PC-9 (cell line): ENCODE results near the gene SVEP1. TPM values are rescaled to one million over a fixed set of nuclear protein-coding genes. Genes with fewer than 3 reads are reported as not detected.

Experiments used
- BruUV-seq: library from RNA; stranded (reverse); fragments of 400-500 nt; replicated peaks from 2 replicates; lab custom pipeline; 2021; lab: Mats Ljungman, UMichigan
- CTCF ChIA-PET: fragments of 300-600 bp; sonication (Branson Sonifier 250); formaldehyde crosslinking; loops from one replicate; lab custom pipeline; 2022; ENCODE audit warnings: antibody characterized with exemption; lab: Charles Lee
- POLR2A ChIA-PET: fragments of 300-600 bp; sonication (Branson Sonifier 250); formaldehyde crosslinking; loops from one replicate; lab custom pipeline; 2022; ENCODE audit warnings: antibody characterized with exemption; ENCODE audit not compliant: unreplicated experiment; lab: Charles Lee
- DNase-seq, 2 experiments: peaks; one replicate each; pipeline versions ENCODE4 v3.0.0 to v3.0.0-alpha.2; 2015 to 2022; ENCODE audit warnings: mixed read lengths in 1 of 2
- H2AFZ ChIP-seq: fragments of 200-600 bp; sonication (generic); 2 replicates; pipeline ENCODE4 v1.8.1; 2017; ENCODE audit warnings: antibody characterized with exemption
- H3F3A ChIP-seq: fragments of 200-600 bp; sonication (generic); 2 replicates; pipeline ENCODE4 v1.8.1; 2017; ENCODE audit warnings: antibody characterized with exemption, mild to moderate bottlenecking, low read depth; ENCODE audit not compliant: insufficient read depth
- H3K27ac ChIP-seq: fragments of 200-600 bp; sonication (generic); 2 replicates; pipeline ENCODE4 v1.6.1; 2016; ENCODE audit warnings: mixed run types
- H3K27me3 ChIP-seq: fragments of 200-600 bp; sonication (generic); 2 replicates; pipeline ENCODE4 v1.6.1; 2016; ENCODE audit warnings: low read depth, mixed run types; ENCODE audit not compliant: insufficient read depth
- H3K36me3 ChIP-seq: fragments of 200-600 bp; sonication (generic); 2 replicates; pipeline ENCODE4 v1.6.1; 2016; ENCODE audit warnings: low read depth, mixed run types
- H3K4me1 ChIP-seq: fragments of 200-600 bp; sonication (generic); replicated peaks from 2 replicates; pipeline ENCODE4 v1.6.1; 2016; ENCODE audit warnings: mixed run types; ENCODE audit not compliant: insufficient read depth
- H3K4me2 ChIP-seq: fragments of 200-600 bp; sonication (generic); 2 replicates; pipeline ENCODE4 v1.6.1; 2017; ENCODE audit warnings: mixed run types
- H3K4me3 ChIP-seq: fragments of 200-600 bp; sonication (generic); 2 replicates; pipeline ENCODE4 v1.6.1; 2016; ENCODE audit warnings: mixed run types
- H3K79me2 ChIP-seq: fragments of 200-600 bp; sonication (generic); 2 replicates; pipeline ENCODE4 v1.6.1; 2017; ENCODE audit warnings: low read depth, mixed run types
- H3K9me2 ChIP-seq: fragments of 200-600 bp; sonication (generic); 2 replicates; pipeline ENCODE4 v1.8.1; 2017; ENCODE audit warnings: mild to moderate bottlenecking; ENCODE audit not compliant: insufficient read depth
- H3K9me3 ChIP-seq: fragments of 200-600 bp; sonication (generic); 2 replicates; pipeline ENCODE4 v1.8.1; 2016; ENCODE audit warnings: low read depth; ENCODE audit not compliant: insufficient read depth
- H4K20me1 ChIP-seq: fragments of 200-600 bp; sonication (generic); 2 replicates; pipeline ENCODE4 v1.8.1; 2017; ENCODE audit not compliant: insufficient read depth
- CTCF ChIP-seq: fragments of 200-600 bp; sonication (generic); conservative IDR thresholded peaks from 2 replicates; pipeline ENCODE4 v1.6.1; 2017; ENCODE audit warnings: mixed run types, antibody characterized with exemption, mild to moderate bottlenecking, moderate library complexity
- EZH2 ChIP-seq: fragments of 200-600 bp; sonication (generic); IDR thresholded peaks from 2 replicates; pipeline ENCODE4 v1.8.0; 2017; ENCODE audit warnings: antibody characterized with exemption, low read depth
- intact Hi-C: fragments of 100-400 bp; cut with micrococcal nuclease; formaldehyde crosslinking; loops from one replicate; pipeline ENCODE4 v1.10.0; 2022; ENCODE audit not compliant: unreplicated experiment
- total RNA-seq: library from RNA; stranded (reverse); gene quantifications from 2 replicates; pipeline ENCODE4 v1.2.3, GENCODE V29; 2021

Gene SVEP1
- total RNA-seq, 1 experiment from 2014 or later, result 3.3 TPM

- Histone ChIP-seq H3K4me1 (peaks cover 23% of the 10 kb centered on the region), H3K4me3 (no peak overlapping the region), H3K36me3 (no peaks in the 10 kb centered on the region), H4K20me1 (no peaks in the 10 kb centered on the region), H3K79me2 (no peaks in the 10 kb centered on the region), H3K27me3 (no peaks in the 10 kb centered on the region), H3K27ac (peak overlapping the region; percentile 57), H3K4me2 (peak overlapping the region; percentile 48), H2AFZ (no peak overlapping the region), H3K9me2 (no peaks in the 10 kb centered on the region), H3F3A (peaks cover 24% of the 10 kb centered on the region), H3K9me3 (no peaks in the 10 kb centered on the region; the same call in 1 of the 2 replicates)
- CTCF ChIA-PET, result interaction anchor here (0.6 kb wide), 1 partner anchor 181 kb away, joined by 7 read pairs; no protein-coding TSS in a partner anchor
- no TSS peak for BruUV-seq
- peak; percentile 46 to 96 for DNase-seq
- TF ChIP-seq CTCF (no peak), EZH2 (no peak)
- POLR2A ChIA-PET, result no interaction called here
- intact Hi-C loops, result loop anchor here (1.0 to 10.0 kb wide), 3 partner anchors 101 to 217 kb away; partner anchors contain the start of genes SVEP1 and TXN
These were observed 222.0 kb downstream of the SVEP1 start for GRCh38 chr9:110357505-110357904.

- Histone ChIP-seq H3K9me2 (no peaks in the 10 kb centered on the region), H3K4me2 (peak overlapping the region; percentile 48), H3K9me3 (no peaks in the 10 kb centered on the region; the same call in 1 of the 2 replicates), H3K36me3 (no peaks in the 10 kb centered on the region), H3K4me1 (peaks cover 30% of the 10 kb centered on the region), H3F3A (peaks cover 30% of the 10 kb centered on the region), H4K20me1 (no peaks in the 10 kb centered on the region), H2AFZ (no peak overlapping the region), H3K79me2 (no peaks in the 10 kb centered on the region), H3K27ac (peak overlapping the region; percentile 57), H3K4me3 (no peak overlapping the region), H3K27me3 (no peaks in the 10 kb centered on the region)
- BruUV-seq, result no TSS peak
- intact Hi-C loops, result loop anchor here (1.0 to 10.0 kb wide), 3 partner anchors 101 to 218 kb away; partner anchors contain the start of genes SVEP1 and TXN
- ChIA-PET POLR2A (no interaction called here), CTCF (interaction anchor here (0.6 kb wide), 1 partner anchor 180 kb away, joined by 7 read pairs; no protein-coding TSS in a partner anchor)
- TF ChIP-seq CTCF, result no peak
- TF ChIP-seq EZH2, result no peak
- no peak for DNase-seq
These were observed 222.7 kb downstream of the SVEP1 start for GRCh38 chr9:110356639-110357395.

GRCh38 chr9:110355911-110356310, 223.6 kb downstream of the SVEP1 start:
- no peaks in the 10 kb centered on the region for H3K9me2 ChIP-seq
- intact Hi-C loops, result loop anchor here (10.0 kb wide), 2 partner anchors 161 to 219 kb away; partner anchors contain the start of gene SVEP1
- H3K36me3 ChIP-seq, result no peaks in the 10 kb centered on the region
- H3K27me3 ChIP-seq, result no peaks in the 10 kb centered on the region
- no peaks in the 10 kb centered on the region; the same call in 1 of the 2 replicates for H3K9me3 ChIP-seq
- CTCF ChIA-PET, result no interaction called here
- BruUV-seq, result no TSS peak
- no peak for DNase-seq
- H3K4me1 ChIP-seq, result peaks cover 39% of the 10 kb centered on the region
- H3F3A ChIP-seq, result peaks cover 39% of the 10 kb centered on the region
- H3K4me3 ChIP-seq, result no peak overlapping the region
- POLR2A ChIA-PET, result no interaction called here
- TF ChIP-seq EZH2, result no peak
- no peak for TF ChIP-seq CTCF
- no peak overlapping the region for H2AFZ ChIP-seq
- no peaks in the 10 kb centered on the region for H3K79me2 ChIP-seq
- no peak overlapping the region for H3K27ac ChIP-seq
- H4K20me1 ChIP-seq, result no peaks in the 10 kb centered on the region
- H3K4me2 ChIP-seq, result no peak overlapping the region
